Sigmoid colon (tissue), 7 donors: ENCODE measurements around the gene PCDHB1. TPM values are rescaled to one million over a fixed set of nuclear protein-coding genes. Genes with fewer than 3 reads are reported as not detected.

Experiments
- DNase-seq: peaks from one replicate; pipeline ENCODE4 v3.0.0-alpha.2; 2019
- H3K27ac ChIP-seq, 4 donors: fragments of 200-600 bp; sonication (generic); one replicate each; pipeline ENCODE4 v1.5.1; 2016 to 2019; ENCODE audit warnings: mild to moderate bottlenecking in 1 of 4
- H3K27me3 ChIP-seq, 3 donors: fragments of 200-600 bp; sonication (generic); one replicate each; pipeline ENCODE4 v1.5.1; 2019; ENCODE audit warnings: mild to moderate bottlenecking in 1 of 3
- H3K36me3 ChIP-seq, 4 donors: fragments of 200-600 bp; sonication (generic); one replicate each; pipeline ENCODE4 v1.5.1; 2016 to 2019
- H3K4me1 ChIP-seq, 4 donors: fragments of 200-600 bp; sonication (generic); one replicate each; pipeline ENCODE4 v1.5.1; 2017 to 2019
- H3K4me3 ChIP-seq, 4 donors: fragments of 200-600 bp; sonication (generic); one replicate each; pipeline ENCODE4 v1.5.1; 2017 to 2019; ENCODE audit warnings: mild to moderate bottlenecking in 2 of 4, moderate library complexity in 1 of 4
- H3K9me3 ChIP-seq, 4 donors: fragments of 200-600 bp in 3 of 4; sonication (generic) in 3 of 4; one replicate each; pipeline versions ENCODE4 v1.5.1 to v1.6.1; 2013 to 2019
- EP300 ChIP-seq, 4 donors: sonication (generic); formaldehyde crosslinking; IDR thresholded peaks; one replicate each; pipeline ENCODE4 v1.6.1; 2017; ENCODE audit warnings: antibody characterized with exemption in 4 of 4
- POLR2A ChIP-seq, 2 donors: fragments of 450-650 bp; IDR thresholded peaks; one replicate each; pipeline ENCODE4 v1.6.1; 2016; ENCODE audit warnings: antibody characterized with exemption in 2 of 2, mild to moderate bottlenecking in 2 of 2, moderate library complexity in 2 of 2
- POLR2AphosphoS5 ChIP-seq, 4 donors: sonication (generic); formaldehyde crosslinking; IDR thresholded peaks; one replicate each; pipeline ENCODE4 v1.6.1; 2017; ENCODE audit warnings: antibody characterized with exemption in 4 of 4
- WGBS, 2 donors: extraction: QIAGEN DNeasy Blood & Tissue Kit; methylation state at CpG; one replicate each; pipeline ENCODE4 v1.1.7; 2013; 5-methylcytosine and 5-hydroxymethylcytosine counted together
- intact Hi-C: fragments of 100-400 bp; cut with DNase I; formaldehyde crosslinking; loops from one replicate; pipeline ENCODE4 v1.15.1; 2023
- polyA plus RNA-seq, 3 donors: library from polyadenylated mRNA; stranded (reverse); fragments of 200-250 nt; gene quantifications; one replicate each; pipeline ENCODE4 v1.2.3, GENCODE V29; 2013
- total RNA-seq, 4 donors: library from RNA; depleted of rRNA; stranded (reverse); fragments of >200 nt; gene quantifications; one replicate each; pipeline ENCODE4 v1.1.0, GENCODE V29; 2016
- TF ChIP-seq, protein P1 (sequence below), 4 experiments: fragments of 450-650 bp in 3 of 4; fragments of 200-600 bp in 1 of 4; IDR thresholded peaks; one replicate each; pipeline ENCODE4 v1.5.1; 2016 to 2019; ENCODE audit warnings: antibody characterized with exemption in 4 of 4, mild to moderate bottlenecking in 3 of 4, moderate library complexity in 2 of 4
- donor health status: healthy with polysubstance abuse.
- donor health status: Bipolar disorder and iron deficiency.
- donor health status: healthy.

PCDHB1 gene
- total and polyA plus RNA-seq, 7 donors, result under 0.01 to 0.36 (median 0.27) TPM; not detected in 2

DNA sequence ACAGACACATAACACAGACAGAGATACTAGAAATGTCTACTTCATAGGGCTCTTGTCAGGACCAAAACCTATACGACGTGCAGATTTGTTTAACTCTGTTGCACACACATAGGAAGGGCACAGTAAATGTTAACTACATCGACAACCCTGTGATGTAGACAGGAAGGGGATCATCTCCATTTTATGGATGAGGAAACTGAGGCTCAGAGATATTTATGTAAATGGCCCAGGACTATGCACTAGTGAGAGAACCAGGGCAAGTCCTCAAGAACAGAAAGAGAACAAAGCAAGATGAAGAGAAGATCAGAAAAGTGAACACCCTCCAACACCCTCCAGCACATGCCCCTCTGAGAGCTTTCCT lies 48.6 kb upstream of the PCDHB1 start:
- Histone ChIP-seq H3K9me3 (no peaks in the 10 kb centered on the region), H3K4me1 (peaks cover 0 to 13% (median 7%) of the 10 kb centered on the region in 4 donors), H3K36me3 (no peaks in the 10 kb centered on the region), H3K4me3 (no peak overlapping the region), H3K27ac (no peak overlapping the region), H3K27me3 (peaks cover 0 to 29% (median 14%) of the 10 kb centered on the region in 3 donors)
- TF ChIP-seq, protein P1, sequence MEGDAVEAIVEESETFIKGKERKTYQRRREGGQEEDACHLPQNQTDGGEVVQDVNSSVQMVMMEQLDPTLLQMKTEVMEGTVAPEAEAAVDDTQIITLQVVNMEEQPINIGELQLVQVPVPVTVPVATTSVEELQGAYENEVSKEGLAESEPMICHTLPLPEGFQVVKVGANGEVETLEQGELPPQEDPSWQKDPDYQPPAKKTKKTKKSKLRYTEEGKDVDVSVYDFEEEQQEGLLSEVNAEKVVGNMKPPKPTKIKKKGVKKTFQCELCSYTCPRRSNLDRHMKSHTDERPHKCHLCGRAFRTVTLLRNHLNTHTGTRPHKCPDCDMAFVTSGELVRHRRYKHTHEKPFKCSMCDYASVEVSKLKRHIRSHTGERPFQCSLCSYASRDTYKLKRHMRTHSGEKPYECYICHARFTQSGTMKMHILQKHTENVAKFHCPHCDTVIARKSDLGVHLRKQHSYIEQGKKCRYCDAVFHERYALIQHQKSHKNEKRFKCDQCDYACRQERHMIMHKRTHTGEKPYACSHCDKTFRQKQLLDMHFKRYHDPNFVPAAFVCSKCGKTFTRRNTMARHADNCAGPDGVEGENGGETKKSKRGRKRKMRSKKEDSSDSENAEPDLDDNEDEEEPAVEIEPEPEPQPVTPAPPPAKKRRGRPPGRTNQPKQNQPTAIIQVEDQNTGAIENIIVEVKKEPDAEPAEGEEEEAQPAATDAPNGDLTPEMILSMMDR (IDR thresholded peaks at IDR 0.05), result no peak
- TF ChIP-seq EP300 (IDR thresholded peaks at IDR 0.05) (no peak), POLR2AphosphoS5 (IDR thresholded peaks at IDR 0.05) (no peak), POLR2A (IDR thresholded peaks at IDR 0.05) (no peak)
- no peak for DNase-seq
- 47 to 56% methylated on average over 3 of the region's 3 CpGs for WGBS, 2 donors
- intact Hi-C loops, result no loop called here

DNA sequence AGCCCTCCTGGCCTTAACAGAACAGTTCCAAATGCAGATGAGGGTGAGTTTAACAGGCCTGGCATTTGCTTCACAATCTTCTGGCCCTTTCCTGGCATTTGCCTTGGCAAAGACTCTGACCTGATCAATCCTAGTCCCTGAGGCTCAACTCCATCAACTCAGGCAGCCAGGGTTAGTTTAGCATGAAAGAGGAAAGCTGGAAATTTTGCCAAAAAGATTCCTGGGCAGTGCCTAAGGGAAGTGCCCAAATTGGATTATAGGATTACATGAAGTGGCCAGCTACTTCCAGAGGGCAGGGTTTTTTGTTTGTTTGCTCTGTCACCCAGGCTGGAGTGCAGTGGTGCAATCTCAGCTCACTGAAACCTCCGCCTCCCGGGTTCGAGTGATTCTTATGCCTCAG lies 48.1 kb upstream of the PCDHB1 start:
- 92 to 95% methylated on average over 3 of the region's 3 CpGs for WGBS, 2 donors
- no peak for TF ChIP-seq EP300 (IDR thresholded peaks at IDR 0.05)
- TF ChIP-seq POLR2A (IDR thresholded peaks at IDR 0.05), result no peak
- TF ChIP-seq, protein P1 (IDR thresholded peaks at IDR 0.05), result no peak
- TF ChIP-seq POLR2AphosphoS5 (IDR thresholded peaks at IDR 0.05), result no peak
- Histone ChIP-seq H3K27me3 (peaks cover 0 to 29% (median 14%) of the 10 kb centered on the region in 3 donors), H3K4me3 (no peak overlapping the region), H3K4me1 (peaks cover 0 to 13% (median 7%) of the 10 kb centered on the region in 4 donors), H3K27ac (no peak overlapping the region), H3K36me3 (no peaks in the 10 kb centered on the region), H3K9me3 (no peaks in the 10 kb centered on the region)
- intact Hi-C loops, result no loop called here
- no peak for DNase-seq

DNA sequence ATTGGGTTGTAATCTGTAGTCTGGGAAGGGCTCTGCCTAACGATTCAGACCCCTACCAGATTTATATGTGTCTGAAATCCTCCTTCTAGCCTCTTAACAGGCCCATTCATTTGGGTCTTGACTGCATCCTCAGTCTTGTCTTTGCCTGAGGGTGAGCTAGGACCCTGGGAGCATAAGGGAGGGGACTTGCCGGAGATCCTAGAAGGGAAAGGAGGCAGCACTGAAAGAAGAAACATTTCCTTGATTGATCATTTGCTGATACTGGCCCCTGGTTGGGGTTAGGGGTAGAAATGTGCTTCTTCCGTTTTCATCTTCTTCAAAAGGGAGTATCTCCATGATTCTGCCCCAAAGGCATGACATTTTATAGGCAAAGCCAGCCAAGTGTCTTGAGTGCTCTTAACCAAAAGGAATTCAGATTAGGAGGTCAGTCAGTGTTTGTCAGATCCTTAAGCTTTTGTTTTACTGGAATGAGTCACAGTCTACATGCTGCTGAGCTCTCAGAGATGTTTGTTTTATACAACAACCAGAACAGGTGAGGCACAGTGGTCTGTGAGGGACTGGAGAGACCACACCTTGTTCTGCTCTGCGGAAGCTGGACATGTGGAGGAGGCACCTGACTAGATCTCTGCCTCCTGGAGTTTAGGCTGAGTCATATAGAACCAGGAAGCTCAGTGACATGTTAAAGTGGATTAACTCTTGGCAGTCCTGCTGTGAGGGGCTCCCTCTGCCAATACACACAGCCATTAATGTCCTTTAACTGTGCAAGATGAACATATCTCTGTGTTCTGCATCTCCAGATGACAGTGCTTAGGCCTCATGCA lies 47.2 kb upstream of the PCDHB1 start:
- Histone ChIP-seq H3K36me3 (no peaks in the 10 kb centered on the region), H3K27me3 (peaks cover 0 to 28% (median 14%) of the 10 kb centered on the region in 3 donors), H3K4me3 (no peak overlapping the region), H3K9me3 (no peaks in the 10 kb centered on the region), H3K4me1 (peaks cover 0 to 13% (median 7%) of the 10 kb centered on the region in 4 donors), H3K27ac (no peak overlapping the region)
- no peak for DNase-seq
- 29% methylated on average over 4 of the region's 4 CpGs for WGBS, 2 donors
- intact Hi-C loops, result no loop called here
- no peak for TF ChIP-seq POLR2A (IDR thresholded peaks at IDR 0.05)
- no peak for TF ChIP-seq EP300 (IDR thresholded peaks at IDR 0.05)
- TF ChIP-seq POLR2AphosphoS5 (IDR thresholded peaks at IDR 0.05), result no peak
- TF ChIP-seq, protein P1 (IDR thresholded peaks at IDR 0.05), result no peak

DNA sequence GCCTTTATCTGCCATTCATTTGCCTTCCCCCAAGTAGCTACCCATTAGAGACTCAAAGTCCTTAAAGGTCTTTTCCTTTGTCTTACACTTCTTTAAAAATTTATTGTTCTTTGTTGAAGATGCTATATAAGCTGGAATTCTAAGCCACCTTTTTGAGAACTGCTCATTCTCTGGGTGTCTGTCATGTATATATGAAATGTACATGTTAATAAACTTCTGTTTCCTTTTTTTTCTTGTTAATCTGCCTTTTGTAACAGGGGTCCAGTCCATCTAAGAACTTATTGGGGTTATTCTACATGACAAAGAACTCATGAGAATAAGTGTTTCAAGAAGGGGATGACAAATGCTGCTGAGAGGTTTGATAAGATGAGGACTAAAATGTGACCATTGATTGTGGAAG lies 43.4 kb upstream of the PCDHB1 start:
- no peaks in the 10 kb centered on the region for H3K27me3 ChIP-seq
- H3K4me3 ChIP-seq, result no peak overlapping the region
- TF ChIP-seq POLR2A (IDR thresholded peaks at IDR 0.05) (no peak), EP300 (IDR thresholded peaks at IDR 0.05) (no peak), POLR2AphosphoS5 (IDR thresholded peaks at IDR 0.05) (no peak)
- TF ChIP-seq, protein P1 (IDR thresholded peaks at IDR 0.05), result no peak
- H3K27ac ChIP-seq, result no peak overlapping the region
- no peaks in the 10 kb centered on the region for H3K4me1 ChIP-seq
- H3K36me3 ChIP-seq, result no peaks in the 10 kb centered on the region
- no peak for DNase-seq
- intact Hi-C loops, result no loop called here
- no peaks in the 10 kb centered on the region for H3K9me3 ChIP-seq
